GM12873 (cell line): ENCODE results near the gene MIR17HG.
A peak's percentile ranks its signal among the peaks of the same experiment; 100 is the strongest.

Experiments used
- TF ChIP-seq, protein P1 (sequence below): IDR thresholded peaks from 2 replicates; pipeline ENCODE4 v1.5.1; 2012; ENCODE audit warnings: low read depth, mild to moderate bottlenecking, moderate library complexity, low read length, control low read depth; ENCODE audit not compliant: insufficient read depth; ENCODE audit errors: missing control alignments

MIR17HG gene

DNA sequence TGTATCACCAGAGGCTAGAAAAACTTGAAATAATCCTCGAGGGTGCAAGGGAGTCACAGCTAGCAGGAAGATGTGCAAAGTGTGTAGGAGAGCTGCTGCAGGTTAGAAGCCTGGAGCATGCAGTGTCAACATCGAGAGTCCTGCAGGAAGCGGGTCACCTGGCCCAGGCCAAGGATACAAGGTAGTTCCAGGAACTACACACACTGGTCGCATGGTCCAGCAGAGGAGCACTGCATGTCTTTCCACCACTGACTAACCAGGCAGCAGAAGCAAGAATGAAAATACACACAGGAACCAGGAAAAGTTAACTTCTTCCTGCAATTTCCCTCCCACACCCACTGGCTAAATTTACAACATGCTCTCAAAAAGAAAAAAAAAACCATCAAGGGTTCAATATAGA, 36.0 kb upstream of the MIR17HG start:
- TF ChIP-seq, protein P1, sequence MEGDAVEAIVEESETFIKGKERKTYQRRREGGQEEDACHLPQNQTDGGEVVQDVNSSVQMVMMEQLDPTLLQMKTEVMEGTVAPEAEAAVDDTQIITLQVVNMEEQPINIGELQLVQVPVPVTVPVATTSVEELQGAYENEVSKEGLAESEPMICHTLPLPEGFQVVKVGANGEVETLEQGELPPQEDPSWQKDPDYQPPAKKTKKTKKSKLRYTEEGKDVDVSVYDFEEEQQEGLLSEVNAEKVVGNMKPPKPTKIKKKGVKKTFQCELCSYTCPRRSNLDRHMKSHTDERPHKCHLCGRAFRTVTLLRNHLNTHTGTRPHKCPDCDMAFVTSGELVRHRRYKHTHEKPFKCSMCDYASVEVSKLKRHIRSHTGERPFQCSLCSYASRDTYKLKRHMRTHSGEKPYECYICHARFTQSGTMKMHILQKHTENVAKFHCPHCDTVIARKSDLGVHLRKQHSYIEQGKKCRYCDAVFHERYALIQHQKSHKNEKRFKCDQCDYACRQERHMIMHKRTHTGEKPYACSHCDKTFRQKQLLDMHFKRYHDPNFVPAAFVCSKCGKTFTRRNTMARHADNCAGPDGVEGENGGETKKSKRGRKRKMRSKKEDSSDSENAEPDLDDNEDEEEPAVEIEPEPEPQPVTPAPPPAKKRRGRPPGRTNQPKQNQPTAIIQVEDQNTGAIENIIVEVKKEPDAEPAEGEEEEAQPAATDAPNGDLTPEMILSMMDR = no peak

DNA sequence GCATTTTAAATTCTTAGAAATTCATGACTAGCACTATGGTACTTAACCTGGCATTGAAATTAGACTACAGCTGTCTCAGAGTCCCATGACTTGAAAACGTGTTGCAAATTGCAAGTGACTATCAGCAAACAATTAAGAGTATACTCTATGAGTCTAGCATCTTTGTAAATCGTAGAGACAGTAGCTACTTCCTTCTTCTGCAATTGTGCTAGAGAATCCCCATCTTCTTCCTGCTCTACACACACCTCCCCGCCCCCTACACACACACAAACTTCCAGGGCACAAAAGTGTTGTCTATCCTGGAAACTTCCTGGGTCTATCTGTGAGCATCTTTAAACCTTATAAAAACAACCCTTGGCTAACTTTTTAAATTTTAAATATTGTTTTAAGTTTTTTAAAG, 35.2 kb upstream of the MIR17HG start:
- TF ChIP-seq, protein P1 = no peak

DNA sequence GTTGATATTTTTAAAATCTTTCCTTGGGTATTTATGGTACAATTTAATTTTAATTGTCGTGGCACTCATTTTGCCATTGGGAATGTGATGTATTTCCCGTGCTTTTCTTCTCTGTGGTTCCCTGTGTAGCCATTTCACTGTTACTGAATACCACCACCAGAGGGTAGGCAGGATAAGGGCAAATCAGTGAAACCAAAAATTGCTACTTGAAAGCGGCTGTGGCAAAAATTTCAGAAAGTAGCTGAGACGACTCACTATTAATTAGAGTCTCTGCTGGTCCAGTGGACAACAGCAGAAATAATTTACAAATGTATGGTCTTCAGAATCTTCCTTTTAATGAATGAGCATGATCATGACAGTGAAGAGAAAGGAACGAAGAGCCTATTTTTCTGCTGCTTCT, 34.4 kb upstream of the MIR17HG start:
- TF ChIP-seq, protein P1 = peak; percentile 69

DNA sequence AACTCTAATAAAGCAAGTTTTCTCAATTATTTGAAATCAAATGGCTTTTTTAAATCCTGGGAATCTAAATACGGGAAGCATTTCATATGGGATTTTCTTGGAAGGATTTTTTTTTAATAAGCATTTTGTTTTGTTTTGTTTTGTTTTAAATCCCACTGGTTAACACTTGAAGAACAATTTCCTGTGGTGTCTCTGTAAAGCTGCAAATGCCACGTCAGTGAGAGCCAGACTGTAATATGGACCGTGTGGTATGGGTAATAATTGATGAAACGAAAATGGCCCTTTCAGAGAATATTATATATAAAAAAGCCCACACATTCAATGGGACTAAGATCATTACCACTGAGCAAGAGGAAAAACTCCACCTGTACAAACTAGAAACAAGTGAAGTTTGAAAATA, 33.9 kb upstream of the MIR17HG start:
- TF ChIP-seq, protein P1 = no peak

DNA sequence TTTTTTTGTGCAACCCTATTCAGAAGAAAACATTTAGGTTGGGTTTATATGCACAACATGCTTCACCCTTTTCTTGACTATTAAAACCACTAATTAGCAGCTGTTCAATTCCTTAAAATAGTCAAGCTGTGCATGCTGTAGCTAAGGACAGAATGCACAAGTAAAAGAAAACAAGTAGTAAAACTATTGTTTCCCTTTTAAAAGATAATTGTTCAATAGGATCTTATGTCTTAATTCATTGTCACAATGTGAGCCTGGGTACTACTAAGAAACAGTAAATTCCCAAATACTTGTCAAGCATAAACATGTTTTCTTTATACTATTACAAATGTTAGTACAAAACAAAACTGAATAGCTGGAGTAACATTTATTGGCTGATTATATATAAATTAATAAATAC, 32.6 kb upstream of the MIR17HG start:
- TF ChIP-seq, protein P1 = no peak

DNA sequence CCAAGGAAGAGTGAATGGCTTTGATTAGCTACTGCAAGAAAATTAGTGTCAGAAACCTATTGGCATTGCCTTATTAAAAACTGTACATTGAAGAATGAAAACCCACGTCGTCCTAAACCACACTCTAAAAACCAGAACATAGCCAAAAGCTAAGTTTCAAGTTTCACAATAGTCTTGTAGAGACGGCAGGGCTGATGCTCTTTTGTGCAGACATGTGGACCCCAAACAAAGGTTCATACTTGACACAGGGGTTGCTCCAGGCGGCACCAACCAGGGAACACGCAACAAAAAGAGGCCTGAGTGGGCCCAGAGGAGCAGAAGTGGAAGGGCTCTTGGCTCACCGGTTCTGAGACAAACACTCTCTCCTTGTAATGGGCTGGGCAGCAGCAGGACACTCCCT, 28.6 kb upstream of the MIR17HG start:
- TF ChIP-seq, protein P1 = no peak

DNA sequence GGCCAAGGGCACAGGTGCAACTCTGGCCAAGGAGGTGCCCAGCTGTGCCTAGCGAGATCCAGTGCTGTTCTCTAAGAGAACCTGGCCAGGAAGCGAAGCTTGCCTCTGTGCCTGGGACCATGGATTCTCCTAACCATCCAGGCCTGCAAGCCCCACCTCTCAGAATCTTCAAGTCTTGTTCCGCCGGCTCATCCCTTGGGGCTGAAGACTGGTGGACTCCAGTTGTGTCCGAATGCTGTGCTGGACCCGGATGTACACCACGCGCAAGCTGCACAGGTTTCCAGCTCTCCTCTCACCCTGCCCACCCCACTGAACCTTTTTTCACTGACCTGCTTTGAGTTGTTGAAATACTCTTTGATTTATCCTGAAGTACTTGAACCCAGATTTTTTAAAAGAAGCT, 27.5 kb upstream of the MIR17HG start:
- TF ChIP-seq, protein P1 = no peak
